Breast epithelium (tissue), 4 donors: ENCODE measurements around the gene ASAP3. TPM values are rescaled to one million over a fixed set of nuclear protein-coding genes. Genes with fewer than 3 reads are reported as not detected.

Experiments
- DNase-seq, 2 donors: peaks; one replicate each; pipeline ENCODE4 v3.0.0-alpha.2; 2019; ENCODE audit warnings: low spot score in 2 of 2
- H3K27ac ChIP-seq, 2 donors: fragments of 200-600 bp; sonication (generic) in 1 of 2; one replicate each; pipeline ENCODE4 v1.5.1; 2016 to 2019; ENCODE audit warnings: mild to moderate bottlenecking in 1 of 2
- H3K27me3 ChIP-seq, 2 donors: fragments of 200-600 bp; sonication (generic) in 1 of 2; one replicate each; pipeline versions ENCODE4 v1.5.1 to v1.6.0; 2017 to 2019; ENCODE audit warnings: control low read depth in 1 of 2, mild to moderate bottlenecking in 1 of 2
- H3K36me3 ChIP-seq: fragments of 200-600 bp; one replicate; pipeline ENCODE4 v1.5.1; 2019
- H3K4me1 ChIP-seq, 2 donors: fragments of 200-600 bp; sonication (generic); one replicate each; pipeline ENCODE4 v1.5.1; 2016 to 2019; ENCODE audit warnings: control low read depth in 1 of 2
- H3K4me3 ChIP-seq, 3 donors: fragments of 200-600 bp; sonication (generic); 1 replicate in 2 of 3; 2 replicates in 1 of 3; pipeline ENCODE4 v1.5.1; 2016 to 2019; ENCODE audit warnings: mild to moderate bottlenecking in 3 of 3, moderate library complexity in 2 of 3
- H3K9me3 ChIP-seq, 2 donors: fragments of 200-600 bp; sonication (generic) in 1 of 2; one replicate each; pipeline ENCODE4 v1.5.1; 2016 to 2019; ENCODE audit warnings: control low read depth in 1 of 2
- CTCF ChIP-seq, 3 donors: fragments of 450-650 bp; IDR thresholded peaks; one replicate each; pipeline ENCODE4 v1.5.1; 2016 to 2017; ENCODE audit warnings: antibody characterized with exemption in 3 of 3, mild to moderate bottlenecking in 3 of 3, moderate library complexity in 3 of 3
- POLR2A ChIP-seq: fragments of 450-650 bp; IDR thresholded peaks from one replicate; pipeline ENCODE4 v1.6.1; 2016; ENCODE audit warnings: antibody characterized with exemption, mild to moderate bottlenecking, moderate library complexity
- POLR2AphosphoS5 ChIP-seq, 3 donors: sonication (generic); formaldehyde crosslinking; IDR thresholded peaks; one replicate each; pipeline ENCODE4 v1.6.1; 2017; ENCODE audit warnings: antibody characterized with exemption in 3 of 3
- intact Hi-C: fragments of 100-400 bp; cut with DNase I; formaldehyde crosslinking; loops from one replicate; pipeline ENCODE4 v1.15.1; 2023; ENCODE audit warnings: low total_unique reads
- total RNA-seq, 3 donors: library from RNA; depleted of rRNA; stranded (reverse); fragments of >200 nt; gene quantifications; one replicate each; pipeline ENCODE4 v1.1.0, GENCODE V29; 2016

The ASAP3 gene
- total RNA-seq, 3 donors from 2014 or later: 47.7 to 61.6 (median 54.9) TPM

- Histone ChIP-seq H3K27me3 (no peaks in the 10 kb centered on the region), H3K4me3 (no peak overlapping the region), H3K27ac (peak overlapping the region; percentile 59 to 73), H3K9me3 (no peaks in the 10 kb centered on the region), H3K36me3 (no peaks in the 10 kb centered on the region), H3K4me1 (peaks cover 0 to 12% of the 10 kb centered on the region in 2 donors)
- intact Hi-C loops: no loop called here
- TF ChIP-seq POLR2A (no peak), POLR2AphosphoS5 (IDR thresholded peaks at IDR 0.05) (no peak), CTCF (IDR thresholded peaks at IDR 0.05) (no peak)
- DNase-seq: no peak
These were observed 12.4 kb downstream of the ASAP3 start for GRCh38 chr1:23471473-23472075.

- Histone ChIP-seq H3K27me3 (no peaks in the 10 kb centered on the region), H3K9me3 (no peaks in the 10 kb centered on the region), H3K27ac (peak overlapping the region; percentile 59 to 73), H3K4me3 (no peak overlapping the region), H3K36me3 (no peaks in the 10 kb centered on the region), H3K4me1 (peaks cover 0 to 8% of the 10 kb centered on the region in 2 donors)
- no peak for DNase-seq
- intact Hi-C loops: no loop called here
- no peak for TF ChIP-seq CTCF (IDR thresholded peaks at IDR 0.05)
- no peak for TF ChIP-seq POLR2A
- no peak for TF ChIP-seq POLR2AphosphoS5 (IDR thresholded peaks at IDR 0.05)
These were observed 13.5 kb downstream of the ASAP3 start for GRCh38 chr1:23470282-23471070.

GRCh38 chr1:23469372-23469982 is 14.5 kb downstream of the ASAP3 start:
- TF ChIP-seq POLR2A: no peak
- no peak for TF ChIP-seq POLR2AphosphoS5 (IDR thresholded peaks at IDR 0.05)
- TF ChIP-seq CTCF (IDR thresholded peaks at IDR 0.05): no peak
- DNase-seq: no peak
- Histone ChIP-seq H3K36me3 (no peaks in the 10 kb centered on the region), H3K4me3 (no peak overlapping the region), H3K9me3 (no peaks in the 10 kb centered on the region), H3K27me3 (no peaks in the 10 kb centered on the region), H3K27ac (peak overlapping the region; percentile 59 to 73), H3K4me1 (no peaks in the 10 kb centered on the region)
- intact Hi-C loops: no loop called here

GRCh38 chr1:23466423-23466989 is 17.5 kb downstream of the ASAP3 start:
- intact Hi-C loops: no loop called here
- no peak for DNase-seq
- H3K27me3 ChIP-seq: no peaks in the 10 kb centered on the region
- H3K4me1 ChIP-seq: no peaks in the 10 kb centered on the region
- H3K36me3 ChIP-seq: no peaks in the 10 kb centered on the region
- no peaks in the 10 kb centered on the region for H3K9me3 ChIP-seq
- no peak for TF ChIP-seq POLR2AphosphoS5 (IDR thresholded peaks at IDR 0.05)
- no peak for TF ChIP-seq CTCF (IDR thresholded peaks at IDR 0.05)
- TF ChIP-seq POLR2A: no peak
- no peak overlapping the region for H3K4me3 ChIP-seq
- no peak overlapping the region for H3K27ac ChIP-seq

GRCh38 chr1:23463286-23463685 is 20.7 kb downstream of the ASAP3 start:
- Histone ChIP-seq H3K27me3 (no peaks in the 10 kb centered on the region), H3K4me1 (no peaks in the 10 kb centered on the region), H3K36me3 (no peaks in the 10 kb centered on the region), H3K4me3 (no peak overlapping the region), H3K27ac (no peak overlapping the region), H3K9me3 (no peaks in the 10 kb centered on the region)
- no peak for DNase-seq
- intact Hi-C loops: no loop called here
- TF ChIP-seq CTCF (IDR thresholded peaks at IDR 0.05) (no peak), POLR2AphosphoS5 (IDR thresholded peaks at IDR 0.05) (no peak), POLR2A (no peak)
